MM.1S (cell line): ENCODE data around the gene LIPN.

ENCODE experiments used
- DNase-seq: peaks from one replicate; pipeline ENCODE4 v3.0.0-alpha.2; 2015
- H2AFZ ChIP-seq: fragments of 300-600 bp; sonication (generic); 2 replicates; pipeline ENCODE4 v1.6.0; 2016; ENCODE audit warnings: antibody characterized with exemption, low read length
- H3F3A ChIP-seq: fragments of 300-600 bp; sonication (generic); 2 replicates; pipeline ENCODE4 v1.6.1; 2016; ENCODE audit warnings: mild to moderate bottlenecking, antibody characterized with exemption, low read length, moderate library complexity, mixed read lengths; ENCODE audit not compliant: insufficient read depth
- H3K27ac ChIP-seq: fragments of 300-600 bp; sonication (generic); 2 replicates; pipeline ENCODE4 v1.5.1; 2016; ENCODE audit warnings: mild to moderate bottlenecking, low read length
- H3K27me3 ChIP-seq: fragments of 300-600 bp; sonication (generic); replicated peaks from 2 replicates; pipeline ENCODE4 v1.6.0; 2016; ENCODE audit warnings: low read length; ENCODE audit not compliant: insufficient read depth
- H3K36me3 ChIP-seq: fragments of 300-600 bp; sonication (generic); replicated peaks from 2 replicates; pipeline ENCODE4 v1.6.1; 2016; ENCODE audit warnings: mild to moderate bottlenecking, low read length, mixed read lengths; ENCODE audit not compliant: insufficient read depth
- H3K4me1 ChIP-seq: fragments of 300-600 bp; sonication (generic); 2 replicates; pipeline ENCODE4 v1.6.1; 2016; ENCODE audit warnings: low read length, mixed read lengths
- H3K4me2 ChIP-seq: fragments of 300-600 bp; sonication (generic); 2 replicates; pipeline ENCODE4 v1.6.0; 2016; ENCODE audit warnings: low read depth, low read length
- H3K4me3 ChIP-seq: fragments of 300-600 bp; sonication (generic); 2 replicates; pipeline ENCODE4 v1.5.1; 2016; ENCODE audit warnings: low read length, mixed read lengths
- H3K79me2 ChIP-seq: fragments of 300-600 bp; sonication (generic); 2 replicates; pipeline ENCODE4 v1.6.1; 2016; ENCODE audit warnings: mixed run types, low read length, mixed read lengths
- H3K9ac ChIP-seq: fragments of 300-600 bp; sonication (generic); 2 replicates; pipeline ENCODE4 v1.6.1; 2016; ENCODE audit warnings: low read length, mixed read lengths
- H3K9me2 ChIP-seq: fragments of 300-600 bp; sonication (generic); replicated peaks from 2 replicates; pipeline ENCODE4 v1.6.1; 2016; ENCODE audit warnings: mild to moderate bottlenecking, low read length, mixed read lengths; ENCODE audit not compliant: insufficient read depth
- H3K9me3 ChIP-seq: fragments of 300-600 bp; sonication (generic); replicated peaks from 2 replicates; pipeline ENCODE4 v1.6.1; 2016; ENCODE audit warnings: mild to moderate bottlenecking, low read length, mixed read lengths; ENCODE audit not compliant: insufficient read depth
- H4K20me1 ChIP-seq: fragments of 300-600 bp; sonication (generic); 2 replicates; pipeline ENCODE4 v1.6.1; 2016; ENCODE audit warnings: mild to moderate bottlenecking, low read length, moderate library complexity, mixed read lengths; ENCODE audit not compliant: insufficient read depth
- EZH2 ChIP-seq: fragments of 300-600 bp; sonication (generic); optimal IDR thresholded peaks from 2 replicates; pipeline ENCODE3; 2017; ENCODE audit warnings: low read depth, mild to moderate bottlenecking, antibody characterized with exemption, low read length, mixed read lengths
- EZH2phosphoT487 ChIP-seq: fragments of 300-600 bp; sonication (generic); IDR thresholded peaks from 2 replicates; pipeline ENCODE4 v1.6.1; 2018; ENCODE audit warnings: antibody characterized with exemption, low read length
- TF ChIP-seq, protein P1 (sequence below): fragments of 300-600 bp; sonication (generic); IDR thresholded peaks from 2 replicates; pipeline ENCODE4 v1.5.1; 2016; ENCODE audit warnings: antibody characterized with exemption, low read length, mixed read lengths

The LIPN gene

DNA sequence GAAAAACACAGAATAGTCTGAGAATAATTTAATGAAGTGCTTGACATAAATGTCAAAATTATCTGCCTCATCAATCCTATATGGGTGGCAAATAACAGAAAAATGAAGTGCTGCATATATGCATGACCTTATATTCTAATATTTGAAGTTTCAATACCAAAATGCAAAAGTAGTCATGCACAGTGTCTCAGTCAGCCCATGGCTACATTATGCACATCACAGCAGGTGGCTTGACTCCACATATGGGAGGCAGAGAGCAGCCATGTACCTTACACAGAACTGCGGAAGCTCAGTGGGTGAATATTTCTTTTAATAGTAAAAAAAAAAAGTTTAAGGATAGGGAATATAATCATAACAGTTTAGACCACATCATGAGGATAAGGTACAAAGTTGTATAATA lies 17.4 kb upstream of the LIPN start:
- TF ChIP-seq EZH2 (no peak), EZH2phosphoT487 (no peak)
- TF ChIP-seq, protein P1, sequence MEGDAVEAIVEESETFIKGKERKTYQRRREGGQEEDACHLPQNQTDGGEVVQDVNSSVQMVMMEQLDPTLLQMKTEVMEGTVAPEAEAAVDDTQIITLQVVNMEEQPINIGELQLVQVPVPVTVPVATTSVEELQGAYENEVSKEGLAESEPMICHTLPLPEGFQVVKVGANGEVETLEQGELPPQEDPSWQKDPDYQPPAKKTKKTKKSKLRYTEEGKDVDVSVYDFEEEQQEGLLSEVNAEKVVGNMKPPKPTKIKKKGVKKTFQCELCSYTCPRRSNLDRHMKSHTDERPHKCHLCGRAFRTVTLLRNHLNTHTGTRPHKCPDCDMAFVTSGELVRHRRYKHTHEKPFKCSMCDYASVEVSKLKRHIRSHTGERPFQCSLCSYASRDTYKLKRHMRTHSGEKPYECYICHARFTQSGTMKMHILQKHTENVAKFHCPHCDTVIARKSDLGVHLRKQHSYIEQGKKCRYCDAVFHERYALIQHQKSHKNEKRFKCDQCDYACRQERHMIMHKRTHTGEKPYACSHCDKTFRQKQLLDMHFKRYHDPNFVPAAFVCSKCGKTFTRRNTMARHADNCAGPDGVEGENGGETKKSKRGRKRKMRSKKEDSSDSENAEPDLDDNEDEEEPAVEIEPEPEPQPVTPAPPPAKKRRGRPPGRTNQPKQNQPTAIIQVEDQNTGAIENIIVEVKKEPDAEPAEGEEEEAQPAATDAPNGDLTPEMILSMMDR = no peak
- Histone ChIP-seq H3K27me3 (no peaks in the 10 kb centered on the region), H3K4me3 (no peak overlapping the region), H2AFZ (no peak overlapping the region), H3K79me2 (no peaks in the 10 kb centered on the region), H3K4me2 (no peak overlapping the region), H3K4me1 (no peaks in the 10 kb centered on the region), H3K27ac (no peak overlapping the region), H3K9me3 (no peaks in the 10 kb centered on the region), H3K36me3 (no peaks in the 10 kb centered on the region), H3K9me2 (no peaks in the 10 kb centered on the region), H4K20me1 (no peaks in the 10 kb centered on the region), H3F3A (no peaks in the 10 kb centered on the region), H3K9ac (no peak overlapping the region)
- DNase-seq = no peak

DNA sequence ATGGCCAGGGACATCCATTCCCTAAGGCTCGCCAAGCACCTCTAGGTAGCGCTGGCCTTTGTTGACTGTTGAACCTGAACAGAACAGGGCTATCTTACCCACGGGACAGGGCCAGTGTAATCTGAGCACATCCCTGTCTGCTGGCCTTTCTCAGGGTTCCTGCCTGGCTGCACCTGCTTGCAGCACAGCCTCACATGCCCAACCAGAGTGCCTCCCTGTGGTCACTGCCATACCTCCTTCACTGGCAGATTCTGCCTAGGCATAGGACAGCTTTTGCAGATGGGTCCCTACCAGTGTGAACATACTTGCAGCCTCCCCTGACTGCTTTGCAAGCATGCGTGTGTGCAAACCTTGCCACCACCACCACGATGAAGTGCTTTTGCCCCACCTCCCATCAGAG lies 15.8 kb upstream of the LIPN start:
- Histone ChIP-seq H2AFZ (no peak overlapping the region), H3K9ac (no peak overlapping the region), H3K4me2 (no peak overlapping the region), H3K9me3 (no peaks in the 10 kb centered on the region), H3K4me1 (no peaks in the 10 kb centered on the region), H4K20me1 (no peaks in the 10 kb centered on the region), H3K27ac (no peak overlapping the region), H3K79me2 (no peaks in the 10 kb centered on the region), H3F3A (no peaks in the 10 kb centered on the region), H3K4me3 (no peak overlapping the region), H3K9me2 (no peaks in the 10 kb centered on the region), H3K27me3 (no peaks in the 10 kb centered on the region), H3K36me3 (no peaks in the 10 kb centered on the region)
- TF ChIP-seq EZH2 (no peak), EZH2phosphoT487 (no peak)
- TF ChIP-seq, protein P1 = no peak
- DNase-seq = no peak

DNA sequence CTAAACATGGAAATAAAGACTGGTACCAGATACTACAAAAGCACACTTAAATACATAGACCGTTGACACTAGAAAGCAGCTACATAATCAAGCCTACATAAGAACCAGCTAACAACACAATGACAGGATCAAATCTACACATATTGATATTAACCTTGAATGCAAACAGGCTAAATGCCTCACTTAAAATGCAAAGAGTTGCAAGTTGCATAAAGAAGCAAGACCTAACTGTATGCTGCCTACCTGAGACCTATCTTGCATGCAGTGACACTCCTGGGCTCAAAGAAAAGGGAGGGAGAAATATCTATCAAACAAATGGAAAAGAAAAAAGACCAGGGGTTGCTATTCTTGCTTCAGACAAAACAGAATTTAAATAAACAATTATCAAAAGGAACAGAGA lies 14.2 kb upstream of the LIPN start:
- Histone ChIP-seq H3K4me2 (no peak overlapping the region), H2AFZ (no peak overlapping the region), H3K27me3 (no peaks in the 10 kb centered on the region), H3F3A (no peaks in the 10 kb centered on the region), H3K79me2 (no peaks in the 10 kb centered on the region), H3K9me3 (no peaks in the 10 kb centered on the region), H3K27ac (no peak overlapping the region), H3K9me2 (no peaks in the 10 kb centered on the region), H3K9ac (no peak overlapping the region), H3K4me3 (no peak overlapping the region), H3K36me3 (no peaks in the 10 kb centered on the region), H4K20me1 (no peaks in the 10 kb centered on the region), H3K4me1 (no peaks in the 10 kb centered on the region)
- TF ChIP-seq EZH2 (no peak), EZH2phosphoT487 (no peak)
- TF ChIP-seq, protein P1 = no peak
- no peak for DNase-seq

DNA sequence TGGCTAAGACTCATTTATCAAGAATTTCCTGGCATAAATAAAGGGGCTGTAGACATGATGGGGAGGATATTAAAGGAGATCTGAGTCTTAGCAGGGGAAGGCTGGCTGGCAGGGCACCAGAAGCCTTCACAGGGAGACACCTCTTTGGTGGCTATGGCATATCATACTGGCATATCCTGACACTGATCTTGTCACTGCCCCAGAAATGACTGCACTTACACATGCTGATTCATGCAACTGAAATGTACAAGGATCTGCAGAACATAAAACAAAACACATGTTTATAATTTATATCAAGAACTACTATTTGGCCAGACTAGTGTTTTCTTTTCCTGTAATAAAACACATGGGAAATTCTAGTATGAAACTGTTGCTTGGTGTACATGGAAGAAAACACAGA lies 5.5 kb upstream of the LIPN start:
- H3K27me3 ChIP-seq = no peaks in the 10 kb centered on the region
- H3K79me2 ChIP-seq = no peaks in the 10 kb centered on the region
- TF ChIP-seq EZH2 (no peak), EZH2phosphoT487 (no peak)
- TF ChIP-seq, protein P1 = no peak
- no peak for DNase-seq
- no peaks in the 10 kb centered on the region for H3K36me3 ChIP-seq
- no peaks in the 10 kb centered on the region for H3K9me3 ChIP-seq
- no peak overlapping the region for H3K9ac ChIP-seq
- H4K20me1 ChIP-seq = no peaks in the 10 kb centered on the region
- no peak overlapping the region for H3K27ac ChIP-seq
- H2AFZ ChIP-seq = no peak overlapping the region
- no peaks in the 10 kb centered on the region for H3K4me1 ChIP-seq
- H3K9me2 ChIP-seq = no peaks in the 10 kb centered on the region
- H3K4me3 ChIP-seq = no peak overlapping the region
- H3F3A ChIP-seq = no peaks in the 10 kb centered on the region
- no peak overlapping the region for H3K4me2 ChIP-seq
